Adipocyte (in vitro differentiated cells): ENCODE results near the gene COA8.
A peak's percentile ranks its signal among the peaks of the same experiment; 100 is the strongest.

Experiments
- DNase-seq: peaks from one replicate; pipeline ENCODE4 v3.0.0-alpha.2; 2015; ENCODE audit warnings: low read depth
- H3K27me3 ChIP-seq: replicated peaks from 2 replicates; pipeline ENCODE4 v1.7.0; 2013; ENCODE audit warnings: mild to moderate bottlenecking, low read length, moderate library complexity; ENCODE audit not compliant: control insufficient read depth, insufficient read depth
- H3K36me3 ChIP-seq: 2 replicates; pipeline ENCODE4 v1.7.0; 2013; ENCODE audit warnings: low read length, mild to moderate bottlenecking, moderate library complexity; ENCODE audit not compliant: control insufficient read depth, insufficient read depth, severe bottlenecking
- H3K4me1 ChIP-seq: 2 replicates; pipeline ENCODE4 v1.7.0; 2013; ENCODE audit warnings: mild to moderate bottlenecking, low read length, moderate library complexity; ENCODE audit not compliant: control insufficient read depth, insufficient read depth
- H3K4me3 ChIP-seq: 2 replicates; pipeline ENCODE4 v1.7.0; 2013; ENCODE audit warnings: mild to moderate bottlenecking, low read length, moderate library complexity
- H3K9ac ChIP-seq: 2 replicates; pipeline ENCODE4 v1.7.0; 2013; ENCODE audit warnings: mild to moderate bottlenecking, low read length, moderate library complexity
- H3K9me3 ChIP-seq: 2 replicates; pipeline ENCODE4 v1.7.0; 2013; ENCODE audit warnings: mild to moderate bottlenecking, low read length, moderate library complexity; ENCODE audit not compliant: control insufficient read depth

The COA8 gene

GRCh38 chr14:103562429-103563225, at the start of gene COA8, which contains the start of gene BAG5:
TSS of gene COA8 (plus strand) at chr14:103562960. CDS start at chr14:103563002, 42 bp downstream.
TSS of gene BAG5 (minus strand) at chr14:103562657. CDS start at chr14:103561164, 1,493 bp downstream.
- no peaks in the 10 kb centered on the region for H3K27me3 ChIP-seq
- H3K4me1 ChIP-seq = peaks cover 45% of the 10 kb centered on the region
- H3K9ac ChIP-seq = peak within 1 kb of the TSS; percentile 92
- peak within 1 kb of the TSS; percentile 90 for H3K4me3 ChIP-seq
- peaks cover 22% of the 10 kb centered on the region for H3K36me3 ChIP-seq
- no peaks in the 10 kb centered on the region for H3K9me3 ChIP-seq
- DNase-seq = peak; percentile 92

- Histone ChIP-seq H3K4me3 (no peak overlapping the region), H3K4me1 (peaks cover 39% of the 10 kb centered on the region), H3K9ac (no peak overlapping the region), H3K9me3 (no peaks in the 10 kb centered on the region), H3K36me3 (peaks cover 17% of the 10 kb centered on the region), H3K27me3 (no peaks in the 10 kb centered on the region)
- no peak for DNase-seq
These were observed 48.0 kb upstream of the COA8 start for GRCh38 chr14:103514596-103515421.

- H3K36me3 ChIP-seq = peaks cover 12% of the 10 kb centered on the region
- H3K4me3 ChIP-seq = no peak overlapping the region
- no peak overlapping the region for H3K9ac ChIP-seq
- no peak for DNase-seq
- H3K27me3 ChIP-seq = no peaks in the 10 kb centered on the region
- peaks cover 46% of the 10 kb centered on the region for H3K4me1 ChIP-seq
- no peaks in the 10 kb centered on the region for H3K9me3 ChIP-seq
These were observed 46.2 kb upstream of the COA8 start for GRCh38 chr14:103516426-103517173.

- Histone ChIP-seq H3K9me3 (no peaks in the 10 kb centered on the region), H3K9ac (peak overlapping the region; percentile 52), H3K4me1 (peaks cover 46% of the 10 kb centered on the region), H3K36me3 (peaks cover 12% of the 10 kb centered on the region), H3K27me3 (no peaks in the 10 kb centered on the region), H3K4me3 (no peak overlapping the region)
- DNase-seq = no peak
These were observed 45.6 kb upstream of the COA8 start for GRCh38 chr14:103517174-103517566.

- Histone ChIP-seq H3K27me3 (no peaks in the 10 kb centered on the region), H3K4me3 (no peak overlapping the region)
- peak; percentile 25 for DNase-seq
These were observed 44.9 kb upstream of the COA8 start for GRCh38 chr14:103517721-103518421.

GRCh38 chr14:103518422-103519042, 44.2 kb upstream of the COA8 start:
- DNase-seq = peak; percentile 73
- peaks cover 37% of the 10 kb centered on the region for H3K4me1 ChIP-seq
- H3K36me3 ChIP-seq = peaks cover 12% of the 10 kb centered on the region
- H3K4me3 ChIP-seq = no peak overlapping the region
- no peaks in the 10 kb centered on the region for H3K27me3 ChIP-seq
- H3K9ac ChIP-seq = peak overlapping the region; percentile 52
- H3K9me3 ChIP-seq = no peaks in the 10 kb centered on the region

More at GRCh38 chr14:103517721-103518421, 44.9 kb upstream of the COA8 start:
- no peaks in the 10 kb centered on the region for H3K9me3 ChIP-seq
- peaks cover 40% of the 10 kb centered on the region for H3K4me1 ChIP-seq
- peaks cover 12% of the 10 kb centered on the region for H3K36me3 ChIP-seq
- H3K9ac ChIP-seq = peak overlapping the region; percentile 52

GRCh38 chr14:103519043-103519836, 43.5 kb upstream of the COA8 start:
- Histone ChIP-seq H3K27me3 (no peaks in the 10 kb centered on the region), H3K4me1 (peaks cover 34% of the 10 kb centered on the region), H3K9ac (peak overlapping the region; percentile 52), H3K36me3 (peaks cover 12% of the 10 kb centered on the region), H3K9me3 (no peaks in the 10 kb centered on the region), H3K4me3 (no peak overlapping the region)
- DNase-seq = peak; percentile 10

- DNase-seq = no peak
- Histone ChIP-seq H3K9ac (peak overlapping the region; percentile 52), H3K36me3 (peaks cover 10% of the 10 kb centered on the region), H3K9me3 (no peaks in the 10 kb centered on the region), H3K4me1 (peaks cover 34% of the 10 kb centered on the region), H3K27me3 (no peaks in the 10 kb centered on the region), H3K4me3 (peak overlapping the region; percentile 86)
These were observed 42.9 kb upstream of the COA8 start for GRCh38 chr14:103519837-103520212.

GRCh38 chr14:103520269-103520656, 42.5 kb upstream of the COA8 start:
- H3K4me3 ChIP-seq = peak overlapping the region; percentile 86
- H3K27me3 ChIP-seq = no peaks in the 10 kb centered on the region
- H3K9ac ChIP-seq = peak overlapping the region; percentile 82
- H3K9me3 ChIP-seq = no peaks in the 10 kb centered on the region
- DNase-seq = no peak
- peaks cover 34% of the 10 kb centered on the region for H3K4me1 ChIP-seq
- peaks cover 7% of the 10 kb centered on the region for H3K36me3 ChIP-seq
